Measurements from ENCODE around the gene ABO. TPM values are rescaled to one million over a fixed set of nuclear protein-coding genes. Genes with fewer than 3 reads are reported as not detected.

ABO gene
- total and polyA plus RNA-seq, 9 of the 15 experiments (the other 6 are each of a cell fraction or from before 2014, with no cell fraction given), result 5.0 to 21.9 (median 11.9) TPM

- TF ChIP-seq FOS (IDR thresholded peaks at IDR 0.05; ENCODE audit: extremely low read depth, insufficient read length) (no peak), ZNF143 (CRISPR knock-in tag; IDR thresholded peaks at IDR 0.05) (no peak), E2F1 (CRISPR knock-in tag; IDR thresholded peaks at IDR 0.05) (no peak), ZNF449 (CRISPR knock-in tag; IDR thresholded peaks at IDR 0.05) (no peak), POU5F1 (IDR thresholded peaks at IDR 0.05; ENCODE audit: borderline replicate concordance, low read depth, low read length, partially characterized antibody) (no peak), SMARCC2 (IDR thresholded peaks at IDR 0.05; ENCODE audit: low read depth) (no peak), ZNF24 (IDR thresholded peaks at IDR 0.05) (no peak), ZBTB2 (IDR thresholded peaks at IDR 0.05) (no peak), UBTF (IDR thresholded peaks at IDR 0.05; ENCODE audit: borderline replicate concordance in 1 of 2, low read depth in 2 of 2, low read length in 2 of 2) (no peak), MYBL2 (IDR thresholded peaks at IDR 0.05; ENCODE audit: low read depth) (no peak), MYBL2 (CRISPR knock-in tag; IDR thresholded peaks at IDR 0.05; ENCODE audit: borderline replicate concordance) (no peak), ZNF507 (tag; conservative IDR thresholded peaks at IDR 0.05) (no peak), RBFOX2 (IDR thresholded peaks at IDR 0.05; ENCODE audit: low read depth, low read length) (no peak), ZFP30 (CRISPR knock-in tag; IDR thresholded peaks at IDR 0.05; ENCODE audit: borderline replicate concordance) (no peak), ZNF609 (CRISPR knock-in tag; IDR thresholded peaks at IDR 0.05; ENCODE audit: borderline replicate concordance) (no peak)
These were observed 6.5 kb downstream of the ABO start (continued) for GRCh38 chr9:133268335-133269056.

Measured in K562 (cell line).